H1 (cell line): ENCODE results near the gene TMEM181. TPM values are rescaled to one million over a fixed set of nuclear protein-coding genes. Genes with fewer than 3 reads are reported as not detected.

Experiments used
- CTCF ChIA-PET: fragments of 300-600 bp; sonication (Branson Sonifier 250); formaldehyde crosslinking; loops from one replicate; lab custom pipeline; 2021; ENCODE audit not compliant: partially characterized antibody; lab: Charles Lee
- POLR2A ChIA-PET: fragments of 300-600 bp; sonication (Branson Sonifier 250); formaldehyde crosslinking; loops from one replicate; lab custom pipeline; 2021; ENCODE audit warnings: inconsistent platforms; ENCODE audit not compliant: partially characterized antibody; lab: Charles Lee
- DNase-seq, 2 experiments: peaks; one replicate each; pipeline versions ENCODE4 v3.0.0 to v3.0.0-alpha.2; 2010 to 2022; ENCODE audit warnings: low spot score in 2 of 2, low read depth in 1 of 2, mixed read lengths in 1 of 2
- FAIRE-seq: peaks from 2 replicates; lab custom pipeline; 2011; peaks lifted over from hg19 to GRCh38; lab: Jason Lieb, UNC
- H2AFZ ChIP-seq: 2 replicates; pipeline ENCODE4 v1.8.1; 2012; ENCODE audit warnings: low read length, inconsistent platforms
- H2AK5ac ChIP-seq: 2 replicates; pipeline ENCODE4 v1.6.1; 2013; ENCODE audit warnings: low read depth, low read length
- H2BK120ac ChIP-seq: replicated peaks from 2 replicates; pipeline ENCODE3; 2013; ENCODE audit warnings: low read depth, low read length, inconsistent platforms
- H2BK12ac ChIP-seq: 2 replicates; pipeline ENCODE4 v1.6.1; 2013; ENCODE audit warnings: low read depth, low read length
- H2BK15ac ChIP-seq: 2 replicates; pipeline ENCODE4 v1.6.1; 2013; ENCODE audit warnings: low read length
- H2BK20ac ChIP-seq: 2 replicates; pipeline ENCODE4 v1.6.1; 2013; ENCODE audit warnings: low read length
- H2BK5ac ChIP-seq: 2 replicates; pipeline ENCODE4 v1.6.1; 2013; ENCODE audit warnings: low read depth, low read length
- H3K14ac ChIP-seq: 2 replicates; pipeline ENCODE4 v1.6.1; 2013; ENCODE audit warnings: inconsistent platforms; ENCODE audit not compliant: insufficient read length
- H3K18ac ChIP-seq: 2 replicates; pipeline ENCODE4 v1.6.1; 2013; ENCODE audit warnings: low read length; ENCODE audit errors: extremely low read depth
- H3K23ac ChIP-seq: 2 replicates; pipeline ENCODE4 v1.6.1; 2013; ENCODE audit warnings: inconsistent platforms; ENCODE audit not compliant: insufficient read length
- H3K23me2 ChIP-seq: 2 replicates; pipeline ENCODE4 v1.6.1; 2013; ENCODE audit warnings: low read depth, low read length
- H3K27ac ChIP-seq: 2 replicates; pipeline ENCODE4 v1.6.1; 2011; ENCODE audit warnings: low read depth, low read length, inconsistent platforms
- H3K27me3 ChIP-seq, 4 experiments: replicated peaks in 1 of 4; 1 replicate in 1 of 4; 2 replicates in 3 of 4; pipeline versions ENCODE4 v1.6.1 to v1.8.1; 2011 to 2013; ENCODE audit warnings: low read length in 3 of 4, mild to moderate bottlenecking in 3 of 4, inconsistent platforms in 2 of 4, mixed read lengths in 2 of 4, moderate library complexity in 1 of 4; ENCODE audit not compliant: control insufficient read depth in 3 of 4, insufficient read depth in 3 of 4; ENCODE audit errors: extremely low read depth in 1 of 4
- H3K36me3 ChIP-seq, 4 experiments: 2 replicates each; pipeline versions ENCODE4 v1.6.1 to v1.8.1; 2011 to 2013; ENCODE audit warnings: mild to moderate bottlenecking in 4 of 4, low read length in 3 of 4, moderate library complexity in 2 of 4, control low read depth in 1 of 4, inconsistent platforms in 1 of 4; ENCODE audit not compliant: insufficient read depth in 4 of 4, control insufficient read depth in 2 of 4
- H3K4ac ChIP-seq: replicated peaks from 2 replicates; pipeline ENCODE3; 2013; ENCODE audit warnings: low read length, low read depth, mixed read lengths, inconsistent platforms; ENCODE audit not compliant: insufficient read length
- H3K4me1 ChIP-seq, 4 experiments: replicated peaks in 1 of 4; 1 replicate in 1 of 4; 2 replicates in 3 of 4; pipeline versions ENCODE4 v1.6.1 to v1.8.1; 2011 to 2013; ENCODE audit warnings: low read length in 3 of 4, inconsistent platforms in 2 of 4, mixed read lengths in 1 of 4; ENCODE audit not compliant: insufficient read depth in 4 of 4, control insufficient read depth in 3 of 4
- H3K4me2 ChIP-seq, 2 experiments: 2 replicates each; pipeline versions ENCODE4 v1.6.1 to v1.8.1; 2011 to 2013; ENCODE audit warnings: low read depth in 2 of 2, low read length in 2 of 2, control low read depth in 1 of 2, inconsistent platforms in 1 of 2, mild to moderate bottlenecking in 1 of 2; ENCODE audit not compliant: insufficient read depth in 1 of 2
- H3K4me3 ChIP-seq, 4 experiments: fragments of 200-600, 300-600 bp in 1 of 4; sonication (generic), shearing (Covaris generic), sonication (Bioruptor Twin) in 1 of 4; 2 replicates each; pipeline versions ENCODE4 v1.5.1 to v1.8.1; 2011 to 2016; ENCODE audit warnings: low read length in 4 of 4, low read depth in 3 of 4, control low read depth in 2 of 4, inconsistent platforms in 2 of 4, mild to moderate bottlenecking in 2 of 4, mixed read lengths in 1 of 4, moderate library complexity in 1 of 4; ENCODE audit not compliant: insufficient read depth in 2 of 4; ENCODE audit errors: extremely low read depth in 1 of 4
- H3K56ac ChIP-seq: replicated peaks from 2 replicates; pipeline ENCODE3; 2013; ENCODE audit warnings: low read depth, mild to moderate bottlenecking, mixed read lengths, low read length, inconsistent platforms; ENCODE audit not compliant: insufficient read length
- H3K79me1 ChIP-seq: 2 replicates; pipeline ENCODE4 v1.6.1; 2013; ENCODE audit warnings: low read depth, low read length, control low read depth
- H3K79me2 ChIP-seq, 2 experiments: 2 replicates each; pipeline versions ENCODE4 v1.6.1 to v1.8.1; 2012 to 2013; ENCODE audit warnings: low read length in 2 of 2, mild to moderate bottlenecking in 2 of 2, inconsistent platforms in 1 of 2; ENCODE audit not compliant: insufficient read depth in 2 of 2, control insufficient read depth in 1 of 2
- H3K9ac ChIP-seq, 4 experiments: replicated peaks in 1 of 4; 1 replicate in 1 of 4; 2 replicates in 3 of 4; pipeline versions ENCODE4 v1.6.1 to v1.8.1; 2011 to 2013; ENCODE audit warnings: low read depth in 3 of 4, low read length in 3 of 4, control low read depth in 2 of 4, mild to moderate bottlenecking in 2 of 4, moderate library complexity in 2 of 4, inconsistent platforms in 1 of 4; ENCODE audit errors: extremely low read depth in 1 of 4
- H3K9me3 ChIP-seq, 2 experiments: 2 replicates each; pipeline versions ENCODE4 v1.6.1 to v1.8.1; 2012 to 2013; ENCODE audit warnings: mild to moderate bottlenecking in 2 of 2, moderate library complexity in 2 of 2, control low read depth in 1 of 2, inconsistent platforms in 1 of 2, low read depth in 1 of 2, low read length in 1 of 2, mixed read lengths in 1 of 2; ENCODE audit not compliant: insufficient read depth in 2 of 2
- H4K20me1 ChIP-seq, 2 experiments: replicated peaks in 1 of 2; 2 replicates each; pipeline versions ENCODE3 to v1.8.1; 2011 to 2013; ENCODE audit warnings: inconsistent platforms in 2 of 2, low read length in 2 of 2, mild to moderate bottlenecking in 1 of 2; ENCODE audit not compliant: insufficient read depth in 2 of 2, control insufficient read depth in 1 of 2
- H4K5ac ChIP-seq: 2 replicates; pipeline ENCODE4 v1.6.1; 2013; ENCODE audit warnings: low read length, low read depth, mixed read lengths, inconsistent platforms; ENCODE audit not compliant: insufficient read length
- H4K8ac ChIP-seq: 2 replicates; pipeline ENCODE4 v1.8.0; 2013; ENCODE audit warnings: mild to moderate bottlenecking, moderate library complexity, low read length, inconsistent platforms; ENCODE audit not compliant: insufficient read depth; ENCODE audit errors: extremely low read depth
- H4K91ac ChIP-seq: replicated peaks from 2 replicates; pipeline ENCODE3; 2013; ENCODE audit warnings: low read length, mixed read lengths, inconsistent platforms; ENCODE audit not compliant: insufficient read length
- CBX5 ChIP-seq: fragments of 300-800, 300-1000 bp; sonication (generic); IDR thresholded peaks from 2 replicates; pipeline ENCODE4 v1.7.1; 2016; ENCODE audit warnings: antibody characterized with exemption, low read length, low read depth
- CHD1 ChIP-seq: IDR thresholded peaks from 2 replicates; pipeline ENCODE4 v1.6.1; 2012; ENCODE audit warnings: low read depth, low read length, improper control_type of control experiment
- E2F6 ChIP-seq: IDR thresholded peaks from 2 replicates; pipeline ENCODE4 v1.6.1; 2012; ENCODE audit warnings: inconsistent platforms
- GTF2F1 ChIP-seq: IDR thresholded peaks from 2 replicates; pipeline ENCODE4 v1.6.1; 2012; ENCODE audit warnings: low read depth, low read length, improper control_type of control experiment, borderline replicate concordance
- NRF1 ChIP-seq: IDR thresholded peaks from 2 replicates; pipeline ENCODE4 v1.6.1; 2011; ENCODE audit warnings: mild to moderate bottlenecking, low read depth, low read length, improper control_type of control experiment
- RAD21 ChIP-seq, 2 experiments: IDR thresholded peaks in 1 of 2; conservative IDR thresholded peaks in 1 of 2; 2 replicates each; pipeline ENCODE4 v1.6.1; 2011; ENCODE audit warnings: low read depth in 2 of 2, low read length in 2 of 2, improper control_type of control experiment in 1 of 2, inconsistent platforms in 1 of 2, mild to moderate bottlenecking in 1 of 2, moderate library complexity in 1 of 2
- SP2 ChIP-seq: IDR thresholded peaks from 2 replicates; pipeline ENCODE4 v1.6.1; 2012; ENCODE audit warnings: mild to moderate bottlenecking, low read length, inconsistent platforms
- SP4 ChIP-seq: IDR thresholded peaks from 2 replicates; pipeline ENCODE4 v1.6.1; 2012; ENCODE audit warnings: low read length, inconsistent platforms
- SUZ12 ChIP-seq: fragments of 200-600 bp; sonication (generic); IDR thresholded peaks from 2 replicates; pipeline ENCODE4 v1.6.1; 2012; ENCODE audit warnings: mild to moderate bottlenecking, inconsistent platforms, low read length, moderate library complexity, mixed read lengths
- WGBS, 2 experiments: shearing (Covaris generic) in 1 of 2; methylation state at CpG; one replicate each; pipeline versions ENCODE4 v1.1.6 to v1.1.7; 2013 to 2015; ENCODE audit warnings: low lambda C conversion rate in 2 of 2, mixed read lengths in 2 of 2, inconsistent platforms in 1 of 2, low coverage in 1 of 2, missing lambda C conversion rate in 1 of 2; ENCODE audit not compliant: insufficient replicate concordance in 2 of 2, insufficient coverage in 1 of 2, insufficient read length in 1 of 2; ENCODE audit errors: extremely low coverage in 1 of 2, missing lambda C conversion rate in 1 of 2; 5-methylcytosine and 5-hydroxymethylcytosine counted together
- polyA plus RNA-seq, 7 experiments: library from polyadenylated mRNA; depleted of rRNA in 3 of 7; stranded (reverse) in 5 of 7; unstranded in 2 of 7; fragments of >200 nt in 5 of 7; fragments of 200-250 nt in 2 of 7; gene quantifications; 1 replicate in 5 of 7; 2 replicates in 1 of 7; 4 replicates in 1 of 7; pipeline versions ENCODE4 v1.2.1 to v1.2.3, GENCODE V29; 2011 to 2013; ENCODE audit warnings: missing spikeins in 2 of 7, mixed read lengths in 2 of 7
- total RNA-seq: library from RNA; stranded (reverse); fragmentation: NEBNext Ultra II Directional; extraction: Animal tissue kit (Norgen Biotek cat#: 25700); gene quantifications from 2 replicates; pipeline ENCODE4 v1.2.1, GENCODE V29; 2021
- TF ChIP-seq, protein P1 (sequence below), 3 experiments: IDR thresholded peaks; 1 replicate in 2 of 3; 2 replicates in 1 of 3; pipeline versions ENCODE4 v1.5.1 to v1.6.1; 2011; ENCODE audit warnings: low read length in 3 of 3, mild to moderate bottlenecking in 3 of 3, inconsistent platforms in 2 of 3, low read depth in 1 of 3, moderate library complexity in 1 of 3; ENCODE audit not compliant: insufficient read depth in 1 of 3; ENCODE audit errors: control extremely low read depth in 1 of 3

TMEM181 gene
- total and polyA plus RNA-seq, 2 of the 8 experiments (the other 6 are each of a cell fraction or from before 2014, with no cell fraction given): 8.6 to 19.0 TPM

- Histone ChIP-seq H3K23me2 (no peaks in the 10 kb centered on the region), H4K91ac (no peak overlapping the region), H2AFZ (no peak overlapping the region), H3K9ac (no peak overlapping the region), H2BK120ac (no peak overlapping the region), H3K9me3 (no peaks in the 10 kb centered on the region), H3K36me3 (no peaks in the 10 kb centered on the region), H3K4ac (no peak overlapping the region), H2BK5ac (no peak overlapping the region), H3K4me1 (no peaks in the 10 kb centered on the region), H2BK12ac (no peak overlapping the region), H3K27ac (no peak overlapping the region), H4K5ac (no peak overlapping the region), H3K79me1 (no peaks in the 10 kb centered on the region), H4K8ac (no peak overlapping the region), H3K4me2 (no peak overlapping the region), H3K14ac (no peak overlapping the region), H3K23ac (no peak overlapping the region), H2AK5ac (no peak overlapping the region), H2BK20ac (no peak overlapping the region), H3K4me3 (no peak overlapping the region), H2BK15ac (no peak overlapping the region), H3K27me3 (no peaks in the 10 kb centered on the region), H3K79me2 (no peaks in the 10 kb centered on the region), H4K20me1 (no peaks in the 10 kb centered on the region), H3K18ac (no peak overlapping the region), H3K56ac (no peak overlapping the region)
- 84% methylated on average over 11 of the region's 11 CpGs; no CpG with 5 or more reads in 1 of the 2 experiments for WGBS, 2 experiments
- CTCF ChIA-PET: interaction anchor here (0.5 to 1.2 kb wide), 4 partner anchors 18 to 447 kb away, joined by 3 to 4 read pairs (median 4); no protein-coding TSS in a partner anchor
- FAIRE-seq (no peak), DNase-seq (no peak)
- POLR2A ChIA-PET: no interaction called here
- TF ChIP-seq SP2 (no peak), SUZ12 (no peak), GTF2F1 (no peak), CHD1 (no peak), NRF1 (no peak), RAD21 (IDR thresholded peaks at IDR 0.05 in 1 of 2, conservative IDR thresholded peaks at IDR 0.05 in 1 of 2; ENCODE audit: low read depth in 2 of 2, low read length in 2 of 2) (no peak), E2F6 (no peak), CBX5 (no peak), SP4 (no peak)
- TF ChIP-seq, protein P1, sequence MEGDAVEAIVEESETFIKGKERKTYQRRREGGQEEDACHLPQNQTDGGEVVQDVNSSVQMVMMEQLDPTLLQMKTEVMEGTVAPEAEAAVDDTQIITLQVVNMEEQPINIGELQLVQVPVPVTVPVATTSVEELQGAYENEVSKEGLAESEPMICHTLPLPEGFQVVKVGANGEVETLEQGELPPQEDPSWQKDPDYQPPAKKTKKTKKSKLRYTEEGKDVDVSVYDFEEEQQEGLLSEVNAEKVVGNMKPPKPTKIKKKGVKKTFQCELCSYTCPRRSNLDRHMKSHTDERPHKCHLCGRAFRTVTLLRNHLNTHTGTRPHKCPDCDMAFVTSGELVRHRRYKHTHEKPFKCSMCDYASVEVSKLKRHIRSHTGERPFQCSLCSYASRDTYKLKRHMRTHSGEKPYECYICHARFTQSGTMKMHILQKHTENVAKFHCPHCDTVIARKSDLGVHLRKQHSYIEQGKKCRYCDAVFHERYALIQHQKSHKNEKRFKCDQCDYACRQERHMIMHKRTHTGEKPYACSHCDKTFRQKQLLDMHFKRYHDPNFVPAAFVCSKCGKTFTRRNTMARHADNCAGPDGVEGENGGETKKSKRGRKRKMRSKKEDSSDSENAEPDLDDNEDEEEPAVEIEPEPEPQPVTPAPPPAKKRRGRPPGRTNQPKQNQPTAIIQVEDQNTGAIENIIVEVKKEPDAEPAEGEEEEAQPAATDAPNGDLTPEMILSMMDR (IDR thresholded peaks at IDR 0.05; ENCODE audit: control extremely low read depth in 1 of 3, insufficient read depth in 1 of 3, low read depth in 1 of 3, low read length in 3 of 3): no peak
Observed at GRCh38 chr6:158677906-158678578, 118.2 kb downstream of the TMEM181 start.
